Stimulated activated CD8-positive, alpha-beta memory T cell treated with anti-CD3 and anti-CD28 coated beads, Interleukin-12 subunit alpha, Interleukin-12 subunit beta, amount 100 ng/mL, for 24 hours (primary cell): ENCODE data around the gene B3GALNT1.
"Not testable (repeated sequence)": the region's sequence is repeated elsewhere in the genome, so short reads cannot be mapped to it uniquely, and the experiment has no call there.

Experiments
- DNase-seq: peaks from one replicate; pipeline ENCODE4 v3.0.0-alpha.2; 2020; ENCODE audit errors: extremely low read depth

The B3GALNT1 gene

DNA sequence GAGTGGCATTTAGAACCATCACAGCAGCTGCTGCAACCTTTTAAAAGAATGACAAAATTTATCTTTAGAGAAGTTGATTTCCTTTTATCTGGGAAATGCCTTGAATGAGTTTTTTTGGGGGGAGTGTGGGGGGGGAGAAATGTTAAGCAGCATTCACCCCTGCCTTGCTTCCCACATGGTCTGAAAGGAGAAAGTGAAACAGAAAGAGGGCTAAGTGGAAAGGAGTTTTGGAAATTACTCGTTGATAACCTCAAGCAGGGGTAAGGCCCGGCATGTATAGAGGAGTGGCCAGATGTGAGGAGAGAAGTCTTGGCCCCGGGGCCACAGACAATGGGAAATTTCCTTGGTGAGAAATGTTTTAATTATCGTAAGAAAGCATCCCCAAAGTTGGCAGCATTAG, 23.5 kb downstream of the B3GALNT1 start:
- DNase-seq, result no peak

DNA sequence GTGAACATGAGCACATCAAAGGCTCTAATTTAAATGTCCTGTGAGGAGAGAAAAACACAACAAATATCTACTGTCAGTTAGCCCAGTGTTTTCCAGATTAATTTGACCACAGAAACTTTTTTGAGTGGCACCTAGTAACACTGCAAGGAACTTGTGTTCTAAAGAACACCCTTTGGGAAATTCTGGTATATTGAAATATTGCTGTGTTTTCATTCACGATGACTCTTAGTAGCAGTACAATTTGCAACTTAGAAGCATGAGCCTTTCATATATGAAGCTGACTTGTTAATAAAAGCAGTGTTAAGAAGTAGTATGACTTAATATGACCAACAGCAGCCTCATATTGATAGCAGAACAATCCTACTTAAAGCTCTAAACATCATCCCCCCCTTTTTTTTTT, 32.0 kb downstream of the B3GALNT1 start:
- no peak for DNase-seq

DNA sequence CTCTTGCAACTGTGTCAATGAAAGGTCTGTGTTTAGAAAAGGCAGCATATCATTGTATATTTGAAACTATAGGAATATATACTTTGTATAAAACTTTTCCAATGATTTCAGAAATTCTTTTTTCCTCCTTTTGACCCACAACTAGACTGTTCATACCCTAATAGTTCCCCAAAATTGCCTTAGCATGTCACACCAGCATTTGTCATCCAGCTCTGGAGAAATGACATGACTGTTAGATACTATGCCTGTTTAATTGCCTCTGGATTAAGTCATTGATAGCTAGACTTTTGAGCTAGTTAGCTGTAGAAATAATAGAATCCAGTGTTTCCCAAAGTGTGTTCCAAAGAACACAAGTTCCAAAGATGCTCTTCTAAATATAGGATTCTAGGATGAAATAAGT, 32.4 kb downstream of the B3GALNT1 start:
- DNase-seq, result no peak

DNA sequence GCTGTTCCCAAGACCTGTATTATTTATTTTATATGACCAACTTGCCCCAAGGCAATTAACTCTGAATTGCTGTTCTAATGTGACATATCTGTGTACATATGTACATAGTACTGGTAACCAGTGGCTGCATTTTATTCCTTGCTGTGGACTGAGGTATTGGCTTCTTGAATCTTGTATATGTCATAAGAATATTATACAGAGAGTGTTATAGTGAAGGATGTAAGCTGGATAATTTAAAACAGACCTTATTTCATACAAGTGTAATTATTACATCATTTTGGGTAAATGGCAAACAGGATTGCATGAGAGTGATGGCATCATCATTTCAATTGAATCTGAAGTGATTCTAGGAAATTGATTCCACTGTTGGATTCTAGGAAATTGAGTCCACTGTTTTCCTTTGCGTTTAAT, 32.9 kb downstream of the B3GALNT1 start:
- no peak for DNase-seq

DNA sequence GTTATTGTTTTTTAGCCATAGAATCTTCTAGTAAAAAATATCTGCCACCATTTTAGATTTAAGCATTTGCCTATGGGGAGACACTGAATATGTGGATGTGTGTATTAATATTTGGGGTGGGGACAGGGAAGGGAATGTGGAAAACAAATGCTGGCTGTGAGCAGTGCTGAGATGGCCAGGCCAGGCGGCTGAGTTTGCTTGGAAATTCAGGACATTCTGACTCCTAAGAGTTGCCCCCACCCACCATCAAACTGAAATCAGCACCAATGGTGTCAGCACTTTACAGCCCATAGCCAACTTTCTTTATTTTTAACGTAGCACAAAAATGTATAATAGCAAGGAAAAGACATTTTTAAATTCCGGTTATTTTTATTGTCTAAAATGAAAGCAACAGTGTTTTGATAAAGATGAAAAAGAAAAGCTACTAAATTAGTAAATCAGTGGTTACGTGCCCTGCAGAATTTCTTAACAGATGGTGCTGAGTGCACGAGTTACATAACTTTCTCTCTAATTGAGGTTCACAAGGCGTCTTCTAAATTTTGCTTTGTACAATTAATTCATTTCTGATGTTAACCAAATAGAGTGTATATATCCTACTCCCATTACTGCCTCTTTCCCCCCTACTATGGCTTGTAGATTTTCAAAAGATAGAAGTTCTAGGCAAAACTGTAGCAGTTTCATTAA, 34.0 kb downstream of the B3GALNT1 start:
- no peak for DNase-seq

DNA sequence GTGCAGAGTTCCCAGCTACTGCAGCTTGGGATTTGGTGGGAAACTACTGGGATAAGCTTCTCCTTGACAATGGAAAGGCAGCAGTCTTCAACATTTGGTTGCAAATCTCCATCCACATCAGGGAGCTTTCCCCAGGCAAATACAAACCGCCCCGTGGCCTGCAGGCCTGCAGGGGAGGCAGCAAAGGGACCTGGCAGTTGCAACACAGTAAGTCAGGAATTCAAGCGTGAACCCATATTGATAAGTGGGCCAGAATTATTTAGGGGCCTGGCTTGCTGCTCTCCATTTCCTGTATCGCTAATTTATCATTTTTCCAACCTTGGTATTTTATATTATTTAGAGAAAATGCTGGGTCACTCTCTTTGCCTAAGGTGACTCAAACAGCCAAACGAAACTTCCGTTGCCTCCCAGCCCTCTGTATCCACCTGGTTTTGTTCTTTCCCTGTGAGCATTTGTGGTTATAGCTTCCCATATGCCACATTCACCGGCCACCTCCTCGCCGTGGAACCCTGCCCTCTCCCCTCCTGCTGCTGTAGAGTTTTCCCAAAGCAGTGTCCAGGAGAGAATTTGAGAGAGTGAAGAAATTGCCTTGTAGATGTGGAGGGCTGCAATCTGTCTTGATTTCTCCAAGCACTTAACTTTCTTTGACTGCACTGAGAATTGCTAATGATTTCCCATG, 34.8 kb downstream of the B3GALNT1 start:
- DNase-seq, result no peak

DNA sequence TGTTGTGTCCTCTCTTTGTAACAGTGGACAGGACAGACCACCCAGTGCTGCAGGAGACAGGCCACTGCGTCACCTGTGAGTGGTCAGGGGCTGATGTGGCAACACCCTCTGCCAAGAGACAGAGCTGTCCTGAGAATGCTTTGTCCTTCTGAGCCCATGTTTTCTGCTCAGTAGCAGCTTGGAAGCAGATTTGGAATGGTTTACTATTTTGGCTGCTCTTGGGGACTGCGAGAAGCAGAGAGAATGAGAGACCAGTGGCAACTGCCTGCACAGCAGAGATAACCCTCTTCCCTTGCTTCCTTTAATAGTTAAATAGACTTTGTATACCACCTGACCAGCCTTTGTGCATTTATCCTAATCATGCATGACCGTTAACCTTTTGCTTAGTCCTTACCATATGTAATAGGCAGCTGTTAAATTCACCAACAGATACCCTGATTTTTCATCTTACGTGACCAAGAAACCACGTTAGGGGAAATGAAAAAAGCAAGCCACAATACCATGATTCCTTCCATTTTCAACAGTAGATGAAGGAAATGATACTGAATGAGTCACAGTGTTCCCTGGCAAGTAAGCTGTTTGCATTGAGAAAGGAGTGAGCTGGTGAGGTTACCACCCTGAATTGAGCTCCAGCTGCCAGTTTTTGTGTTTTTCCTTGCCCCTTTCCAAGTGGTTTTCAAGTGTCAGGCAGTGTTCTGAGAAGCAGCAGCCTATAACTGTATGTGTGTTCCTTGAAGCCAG, 35.5 kb downstream of the B3GALNT1 start:
- DNase-seq, result no peak

DNA sequence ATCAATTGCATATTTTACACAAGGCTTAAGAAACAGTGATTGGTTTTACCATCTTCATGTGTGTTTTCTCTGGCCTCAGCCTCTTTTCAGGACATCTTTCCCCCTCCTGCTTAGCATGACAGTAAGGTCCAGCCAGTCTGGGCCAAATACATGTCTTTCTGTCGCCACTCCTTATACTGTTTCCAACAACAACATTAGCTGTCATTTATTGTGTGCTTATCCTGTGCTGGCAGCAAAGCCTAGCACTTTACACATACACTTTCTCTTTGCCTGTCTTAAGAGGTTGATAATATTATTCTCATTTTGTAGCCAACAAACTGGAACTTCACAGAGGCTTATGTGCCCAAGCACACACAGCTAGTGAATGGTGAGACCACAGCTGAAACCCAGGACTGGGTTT, 37.8 kb downstream of the B3GALNT1 start:
- no peak for DNase-seq

DNA sequence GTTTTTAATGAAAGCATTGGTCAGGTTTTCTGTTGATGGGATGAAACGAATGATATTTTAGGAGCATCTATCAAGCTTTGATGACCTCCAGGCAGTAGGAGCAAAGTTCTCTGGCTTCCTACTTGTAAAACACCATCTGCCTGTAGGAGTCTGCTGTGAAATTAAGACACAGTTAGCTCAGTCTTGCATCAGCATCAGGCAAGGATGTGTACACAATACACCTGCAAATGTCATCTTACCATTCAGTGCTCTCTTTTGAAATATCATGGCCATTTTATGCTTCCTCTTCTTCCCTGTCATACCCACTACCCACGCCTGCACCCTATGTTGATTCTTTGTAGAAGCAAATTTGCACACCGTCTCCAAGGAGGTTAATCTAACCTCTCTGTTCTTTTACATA, 38.2 kb downstream of the B3GALNT1 start:
- no peak for DNase-seq

DNA sequence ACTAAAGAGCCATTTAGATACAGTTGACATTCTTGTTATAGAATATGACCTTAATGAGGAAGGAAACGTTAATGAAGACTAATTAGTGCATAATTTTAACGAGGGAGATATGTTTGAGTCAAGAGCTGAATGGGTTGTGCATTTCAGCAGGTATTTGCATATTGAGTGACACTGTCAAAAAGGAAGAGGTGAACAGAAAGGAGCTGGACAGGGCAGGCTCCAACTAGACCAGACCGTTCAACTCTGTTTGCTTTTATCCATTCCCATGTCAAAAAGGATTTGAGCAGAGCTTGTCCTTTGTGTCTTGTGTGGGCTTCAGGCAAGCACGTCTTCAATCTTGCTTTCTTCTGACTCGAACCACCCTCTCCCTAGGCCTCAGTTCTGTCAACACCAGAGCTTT, 40.7 kb downstream of the B3GALNT1 start:
- no peak for DNase-seq

DNA sequence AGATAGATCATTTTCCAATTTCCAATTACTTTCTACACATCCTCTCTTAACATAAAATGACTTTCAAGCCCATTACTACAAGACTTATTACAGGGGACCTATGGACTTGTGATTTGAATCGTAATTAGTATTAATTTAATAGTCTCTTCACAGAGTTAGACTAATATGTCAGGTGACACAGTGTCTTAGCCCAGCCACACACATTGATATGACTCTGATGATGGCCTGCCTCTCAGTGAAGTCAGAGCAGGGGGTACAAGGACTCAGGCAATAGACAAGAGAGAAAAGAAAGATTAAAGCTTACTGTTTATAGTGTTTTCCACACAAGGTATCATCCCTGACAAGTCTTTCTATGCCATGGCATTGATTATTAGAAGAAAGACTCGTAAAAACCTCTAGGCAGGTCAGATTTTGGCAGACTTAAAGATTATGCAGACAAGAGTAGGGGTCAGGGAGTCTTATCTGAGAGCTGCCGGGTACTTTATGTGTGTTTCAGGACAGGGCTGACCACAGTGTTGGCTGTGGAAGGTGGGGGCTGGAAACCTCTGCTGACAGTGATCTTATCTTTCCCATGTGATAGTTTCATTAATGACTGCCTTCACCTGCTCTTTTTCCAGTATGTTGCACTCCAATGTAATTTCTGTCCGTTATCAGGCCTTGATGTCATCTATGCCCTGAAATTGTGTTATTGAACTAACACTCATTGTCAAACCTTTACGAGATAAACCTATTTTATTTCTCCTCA, 50.1 kb downstream of the B3GALNT1 start:
- DNase-seq, result no peak

DNA sequence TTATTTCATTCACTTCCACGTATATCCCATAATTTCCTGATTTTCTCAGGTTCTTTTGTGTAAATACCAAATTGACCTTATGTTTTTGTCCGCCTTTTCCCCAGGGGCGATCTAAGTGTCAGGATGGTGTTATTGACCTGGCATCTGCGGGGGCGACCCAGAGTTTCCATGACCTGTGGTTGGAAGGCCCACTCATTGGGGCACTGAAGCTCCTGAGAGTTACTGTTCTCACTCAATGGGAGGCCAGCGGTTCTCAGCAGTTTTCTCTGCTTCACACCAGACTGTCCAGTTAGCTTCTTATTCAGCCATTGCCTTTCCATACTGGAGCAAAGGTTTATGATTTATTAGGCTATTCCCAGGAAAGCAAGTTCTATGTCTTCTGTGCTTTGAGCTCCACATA, 53.3 kb downstream of the B3GALNT1 start:
- DNase-seq, result no peak

DNA sequence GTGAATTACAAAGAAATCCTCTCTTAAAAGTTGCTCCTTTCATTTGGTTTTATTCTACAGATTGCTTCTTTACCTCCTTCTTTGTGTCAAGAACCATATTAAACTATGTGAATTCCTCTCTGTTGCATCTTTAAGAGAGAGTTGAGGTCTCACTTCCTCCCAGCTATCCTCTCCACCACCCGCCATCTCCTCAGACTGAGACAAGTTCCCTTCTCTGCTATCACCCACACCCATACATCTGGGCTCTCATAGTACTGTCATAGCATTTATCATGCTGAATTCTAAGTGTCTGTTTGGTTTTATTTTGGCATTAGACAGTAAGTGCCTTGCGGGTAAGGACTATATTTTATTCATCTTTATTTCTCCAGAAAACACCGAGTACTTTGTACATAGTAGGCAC, 54.2 kb downstream of the B3GALNT1 start:
- DNase-seq, result no peak

DNA sequence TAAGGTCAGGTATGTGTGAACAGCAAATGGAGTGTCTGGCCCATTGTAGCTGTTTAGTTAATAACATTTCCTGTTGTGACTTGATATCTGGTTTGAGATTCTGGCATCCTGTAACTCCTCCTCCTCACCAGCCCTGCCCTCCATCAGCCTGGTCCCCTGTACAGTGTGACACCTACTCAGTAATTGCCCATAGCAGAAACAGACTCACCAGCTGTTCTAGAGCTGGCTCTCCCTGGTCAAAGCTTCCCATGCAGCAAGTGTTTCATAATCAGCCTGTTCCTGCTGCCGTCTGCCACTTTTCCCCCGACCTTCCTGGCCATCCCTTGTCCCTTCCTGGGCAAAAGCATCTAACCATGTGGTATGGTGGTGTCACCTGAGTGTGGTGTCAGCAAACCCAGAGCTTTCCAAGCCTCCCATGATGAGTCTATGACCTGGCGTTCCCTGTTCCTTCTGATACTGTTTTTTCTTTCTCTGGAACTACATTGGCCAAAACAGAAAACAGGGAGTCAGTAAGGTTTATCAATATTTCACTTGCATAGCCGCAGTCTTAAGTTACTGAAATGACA, 55.4 kb downstream of the B3GALNT1 start:
- no peak for DNase-seq

DNA sequence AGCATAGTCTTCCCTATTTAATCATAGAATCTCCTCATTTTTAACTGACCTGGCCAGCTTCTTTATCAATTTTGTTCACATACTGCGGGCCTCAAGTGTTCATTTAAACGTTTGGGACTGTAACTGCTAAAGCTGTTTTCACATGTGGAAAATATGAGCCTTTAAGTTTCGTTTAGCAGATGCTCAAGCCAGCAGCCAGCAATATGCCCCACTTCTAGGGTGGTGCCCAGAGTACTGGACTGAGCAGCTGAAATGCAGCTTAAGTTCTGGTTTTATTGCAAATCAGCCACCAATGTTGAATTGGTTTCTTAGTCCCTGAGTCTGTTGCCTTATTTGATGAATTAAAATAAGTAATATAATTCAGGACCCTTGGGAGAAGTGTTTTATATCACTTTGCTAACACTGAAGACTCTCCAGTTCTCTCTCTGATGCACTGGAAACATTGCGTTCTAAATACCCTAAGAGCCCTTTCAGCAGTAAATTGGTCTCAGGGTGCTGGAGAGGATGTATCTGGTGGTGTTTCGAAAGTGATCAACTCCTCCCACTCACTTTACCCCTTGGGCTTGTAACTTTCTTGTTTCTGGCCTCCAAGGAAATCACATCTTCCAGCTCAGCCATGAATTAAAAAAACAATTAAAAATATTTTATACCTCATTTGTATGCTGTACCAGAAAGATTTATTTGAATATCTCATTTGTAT, 61.7 kb downstream of the B3GALNT1 start:
- DNase-seq, result no peak

DNA sequence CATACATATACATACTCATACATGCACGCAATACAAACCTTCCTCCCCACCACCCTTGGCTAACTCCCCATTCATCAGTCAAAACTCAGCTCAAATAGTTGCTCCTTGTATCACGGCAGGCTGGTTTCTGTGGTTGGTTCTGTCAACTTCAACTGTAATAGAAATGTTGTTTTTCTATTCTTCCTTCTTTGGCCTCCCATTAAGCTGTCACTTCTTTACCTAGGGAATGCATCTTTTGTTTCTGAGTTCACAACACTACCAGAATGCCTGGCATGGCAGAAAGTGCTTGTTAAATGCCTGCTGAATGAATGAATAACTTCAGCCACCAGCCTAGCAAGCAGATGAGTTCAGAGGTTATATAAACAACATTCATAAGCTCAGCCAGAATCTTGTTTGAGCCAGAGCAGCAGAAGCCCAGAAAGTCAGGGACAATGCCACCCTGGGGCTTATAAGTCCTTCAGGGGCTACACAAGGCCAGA, 63.1 kb downstream of the B3GALNT1 start:
- no peak for DNase-seq

DNA sequence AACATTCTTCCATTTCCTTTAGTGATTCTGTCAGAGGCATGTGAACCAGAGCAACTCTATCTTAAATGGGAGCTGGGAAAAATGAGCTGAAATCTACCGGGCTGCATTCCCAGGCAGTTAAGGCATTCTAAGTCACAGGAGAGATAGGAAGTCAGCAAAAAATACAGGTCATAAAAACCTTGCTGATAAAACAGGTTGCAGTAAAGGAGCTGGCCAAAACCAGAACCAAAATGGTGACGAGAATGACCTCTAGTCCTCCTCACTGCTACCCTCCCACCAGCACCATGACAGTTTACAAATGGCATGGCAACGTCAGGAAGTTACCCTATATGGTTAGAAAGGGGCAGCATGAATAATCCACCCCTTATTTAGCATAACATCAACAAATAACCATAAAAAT, 66.4 kb downstream of the B3GALNT1 start:
- no peak for DNase-seq

DNA sequence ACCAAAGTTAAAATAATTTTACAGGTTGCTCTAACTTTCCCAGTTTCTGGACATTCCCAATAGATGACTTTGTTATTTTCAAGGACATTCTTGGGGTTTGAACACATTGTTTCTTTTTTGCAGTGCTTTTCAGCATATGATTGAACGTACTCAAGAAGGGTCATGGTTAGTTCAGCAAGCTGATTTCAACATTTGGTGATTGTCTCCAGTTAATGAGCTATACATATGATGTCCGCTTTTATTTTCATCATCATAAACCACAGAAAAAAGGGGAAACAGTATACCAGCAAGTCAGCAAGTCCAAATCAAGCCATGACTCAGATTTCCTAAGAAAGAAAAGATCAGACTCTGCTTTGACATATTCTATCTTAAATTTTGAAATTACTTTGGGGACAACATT, 69.4 kb downstream of the B3GALNT1 start:
- DNase-seq, result no peak

DNA sequence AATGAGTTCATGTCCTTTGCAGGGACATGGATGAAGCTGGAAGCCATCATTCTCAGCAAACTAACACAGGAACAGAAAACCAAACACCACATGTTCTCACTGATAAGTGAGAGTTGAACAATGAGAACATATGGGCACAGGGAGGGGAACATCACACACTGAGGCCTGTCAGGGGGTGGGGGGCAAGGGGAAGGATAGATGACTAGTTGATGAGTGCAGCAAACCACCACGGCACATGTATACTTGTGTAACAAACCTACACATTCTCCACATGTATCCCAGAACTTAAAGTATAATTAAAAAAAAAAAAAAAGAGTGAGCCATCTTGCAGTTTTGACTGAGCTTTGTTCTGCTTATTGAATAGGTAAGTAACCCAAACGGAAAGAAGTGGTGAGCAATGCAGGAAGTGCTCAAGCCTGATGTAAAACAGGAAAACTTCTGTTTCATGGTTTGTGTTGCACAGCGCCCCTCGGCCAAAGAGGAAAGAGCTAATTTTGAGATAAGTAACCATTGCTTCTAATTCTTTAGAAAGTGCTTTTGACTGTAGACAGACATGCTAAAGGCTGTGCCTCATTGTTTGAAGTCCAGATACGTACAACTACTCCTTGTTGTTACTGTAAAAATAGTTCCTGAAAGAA, 70.1 kb downstream of the B3GALNT1 start:
- DNase-seq, result not testable (repeated sequence)
